GM18517 (cell line): ENCODE measurements around the gene SBK2.

ENCODE experiments used
- ATAC-seq: cut with Tn5 transposase; IDR thresholded peaks from one replicate; pipeline ENCODE4 v1.9.1; 2021; ENCODE audit warnings: mild to moderate bottlenecking, moderate library complexity; ENCODE audit not compliant: unreplicated experiment

SBK2 gene

GRCh38 chr19:55486971-55487923 lies 49.7 kb downstream of the SBK2 start:
- ATAC-seq, result no peak

GRCh38 chr19:55486043-55486970 lies 50.6 kb downstream of the SBK2 start:
- no peak for ATAC-seq

GRCh38 chr19:55485439-55486011 lies 51.4 kb downstream of the SBK2 start:
- no peak for ATAC-seq

- ATAC-seq, result no peak
These were observed 52.1 kb downstream of the SBK2 start, which contains the start of gene NAT14 for GRCh38 chr19:55484593-55485438. TSS of gene NAT14 (plus strand) at chr19:55485188. CDS start at chr19:55485709, 521 bp downstream.

GRCh38 chr19:55483706-55484592 lies 53.0 kb downstream of the SBK2 start:
- no peak for ATAC-seq

- ATAC-seq, result no peak
These were observed 53.8 kb downstream of the SBK2 start for GRCh38 chr19:55482967-55483705.

- ATAC-seq, result no peak
These were observed 54.6 kb downstream of the SBK2 start for GRCh38 chr19:55482156-55482961.

- ATAC-seq, result no peak
These were observed 55.2 kb downstream of the SBK2 start for GRCh38 chr19:55481794-55482155.

- ATAC-seq, result no peak
These were observed 55.7 kb downstream of the SBK2 start for GRCh38 chr19:55481148-55481793.

- ATAC-seq, result no peak
These were observed 57.3 kb downstream of the SBK2 start for GRCh38 chr19:55479451-55480230.

GRCh38 chr19:55479045-55479444 lies 57.9 kb downstream of the SBK2 start:
- ATAC-seq, result no peak
